ENCODE results near the gene CD47.

DNA sequence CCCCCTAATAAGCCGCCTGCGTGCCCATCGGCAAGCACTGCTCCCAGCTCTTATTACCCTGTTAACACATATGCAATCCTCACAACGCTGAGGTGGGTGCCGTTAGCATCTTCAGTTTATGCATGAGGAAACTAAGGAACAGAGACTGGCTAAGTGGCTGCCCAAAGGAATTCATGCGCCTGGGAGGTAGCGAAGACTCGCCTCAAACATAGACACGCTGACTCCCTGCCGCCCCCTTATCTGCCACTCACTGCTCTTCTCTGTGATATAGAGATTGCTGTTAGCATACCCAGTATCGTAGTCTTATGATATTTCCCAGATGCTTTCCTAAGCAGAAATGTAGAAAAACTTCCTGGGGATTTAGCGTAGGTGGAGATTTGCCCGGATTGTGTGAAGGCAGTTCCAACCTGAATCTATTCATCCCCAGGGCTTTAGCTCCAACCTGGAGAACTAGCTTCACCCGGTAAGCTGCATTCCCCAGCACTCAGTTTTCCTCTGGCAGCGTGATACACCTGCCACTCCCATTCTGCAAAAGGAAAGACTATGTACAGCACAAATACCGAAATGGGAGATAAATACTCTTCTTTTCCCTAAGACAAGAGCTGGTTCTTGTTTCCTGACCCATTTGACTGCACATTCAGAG, 23.7 kb upstream of the CD47 start:
- TF ChIP-seq, protein P1, sequence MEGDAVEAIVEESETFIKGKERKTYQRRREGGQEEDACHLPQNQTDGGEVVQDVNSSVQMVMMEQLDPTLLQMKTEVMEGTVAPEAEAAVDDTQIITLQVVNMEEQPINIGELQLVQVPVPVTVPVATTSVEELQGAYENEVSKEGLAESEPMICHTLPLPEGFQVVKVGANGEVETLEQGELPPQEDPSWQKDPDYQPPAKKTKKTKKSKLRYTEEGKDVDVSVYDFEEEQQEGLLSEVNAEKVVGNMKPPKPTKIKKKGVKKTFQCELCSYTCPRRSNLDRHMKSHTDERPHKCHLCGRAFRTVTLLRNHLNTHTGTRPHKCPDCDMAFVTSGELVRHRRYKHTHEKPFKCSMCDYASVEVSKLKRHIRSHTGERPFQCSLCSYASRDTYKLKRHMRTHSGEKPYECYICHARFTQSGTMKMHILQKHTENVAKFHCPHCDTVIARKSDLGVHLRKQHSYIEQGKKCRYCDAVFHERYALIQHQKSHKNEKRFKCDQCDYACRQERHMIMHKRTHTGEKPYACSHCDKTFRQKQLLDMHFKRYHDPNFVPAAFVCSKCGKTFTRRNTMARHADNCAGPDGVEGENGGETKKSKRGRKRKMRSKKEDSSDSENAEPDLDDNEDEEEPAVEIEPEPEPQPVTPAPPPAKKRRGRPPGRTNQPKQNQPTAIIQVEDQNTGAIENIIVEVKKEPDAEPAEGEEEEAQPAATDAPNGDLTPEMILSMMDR (conservative IDR thresholded peaks at IDR 0.05; ENCODE audit: low read depth, low read length) = no peak
- TF ChIP-seq RAD21 (IDR thresholded peaks at IDR 0.05; ENCODE audit: low read length) (no peak), POLR2A (IDR thresholded peaks at IDR 0.05; ENCODE audit: low read depth, low read length) (no peak), MAZ (IDR thresholded peaks at IDR 0.05; ENCODE audit: borderline replicate concordance, low read depth, low read length) (no peak), MXI1 (IDR thresholded peaks at IDR 0.05; ENCODE audit: borderline replicate concordance, low read depth, low read length) (no peak), FOS (IDR thresholded peaks at IDR 0.05; ENCODE audit: low read depth, low read length) (no peak), CEBPB (IDR thresholded peaks at IDR 0.05; ENCODE audit: low read depth, low read length) (no peak), BHLHE40 (IDR thresholded peaks at IDR 0.05; ENCODE audit: low read depth, low read length) (no peak), SMC3 (IDR thresholded peaks at IDR 0.05; ENCODE audit: low read depth, low read length) (no peak)
- TF ChIP-seq, protein P2, sequence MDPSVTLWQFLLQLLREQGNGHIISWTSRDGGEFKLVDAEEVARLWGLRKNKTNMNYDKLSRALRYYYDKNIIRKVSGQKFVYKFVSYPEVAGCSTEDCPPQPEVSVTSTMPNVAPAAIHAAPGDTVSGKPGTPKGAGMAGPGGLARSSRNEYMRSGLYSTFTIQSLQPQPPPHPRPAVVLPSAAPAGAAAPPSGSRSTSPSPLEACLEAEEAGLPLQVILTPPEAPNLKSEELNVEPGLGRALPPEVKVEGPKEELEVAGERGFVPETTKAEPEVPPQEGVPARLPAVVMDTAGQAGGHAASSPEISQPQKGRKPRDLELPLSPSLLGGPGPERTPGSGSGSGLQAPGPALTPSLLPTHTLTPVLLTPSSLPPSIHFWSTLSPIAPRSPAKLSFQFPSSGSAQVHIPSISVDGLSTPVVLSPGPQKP (IDR thresholded peaks at IDR 0.05; ENCODE audit: borderline replicate concordance, low read depth, low read length) = no peak
- TF ChIP-seq, protein P3, sequence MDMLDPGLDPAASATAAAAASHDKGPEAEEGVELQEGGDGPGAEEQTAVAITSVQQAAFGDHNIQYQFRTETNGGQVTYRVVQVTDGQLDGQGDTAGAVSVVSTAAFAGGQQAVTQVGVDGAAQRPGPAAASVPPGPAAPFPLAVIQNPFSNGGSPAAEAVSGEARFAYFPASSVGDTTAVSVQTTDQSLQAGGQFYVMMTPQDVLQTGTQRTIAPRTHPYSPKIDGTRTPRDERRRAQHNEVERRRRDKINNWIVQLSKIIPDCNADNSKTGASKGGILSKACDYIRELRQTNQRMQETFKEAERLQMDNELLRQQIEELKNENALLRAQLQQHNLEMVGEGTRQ (IDR thresholded peaks at IDR 0.05; ENCODE audit: low read depth, low read length) = no peak

Data from IMR-90 (cell line).